Breast epithelium (tissue), 4 donors: ENCODE data around the gene ZNF248. TPM values are rescaled to one million over a fixed set of nuclear protein-coding genes. Genes with fewer than 3 reads are reported as not detected.

Source experiments
- DNase-seq, 2 donors: peaks; one replicate each; pipeline ENCODE4 v3.0.0-alpha.2; 2019; ENCODE audit warnings: low spot score in 2 of 2
- H3K27ac ChIP-seq, 2 donors: fragments of 200-600 bp; sonication (generic) in 1 of 2; one replicate each; pipeline ENCODE4 v1.5.1; 2016 to 2019; ENCODE audit warnings: mild to moderate bottlenecking in 1 of 2
- H3K27me3 ChIP-seq, 2 donors: fragments of 200-600 bp; sonication (generic) in 1 of 2; one replicate each; pipeline versions ENCODE4 v1.5.1 to v1.6.0; 2017 to 2019; ENCODE audit warnings: control low read depth in 1 of 2, mild to moderate bottlenecking in 1 of 2
- H3K36me3 ChIP-seq: fragments of 200-600 bp; one replicate; pipeline ENCODE4 v1.5.1; 2019
- H3K4me1 ChIP-seq, 2 donors: fragments of 200-600 bp; sonication (generic); one replicate each; pipeline ENCODE4 v1.5.1; 2016 to 2019; ENCODE audit warnings: control low read depth in 1 of 2
- H3K4me3 ChIP-seq, 3 donors: fragments of 200-600 bp; sonication (generic); 1 replicate in 2 of 3; 2 replicates in 1 of 3; pipeline ENCODE4 v1.5.1; 2016 to 2019; ENCODE audit warnings: mild to moderate bottlenecking in 3 of 3, moderate library complexity in 2 of 3
- H3K9me3 ChIP-seq, 2 donors: fragments of 200-600 bp; sonication (generic) in 1 of 2; one replicate each; pipeline ENCODE4 v1.5.1; 2016 to 2019; ENCODE audit warnings: control low read depth in 1 of 2
- POLR2A ChIP-seq: fragments of 450-650 bp; IDR thresholded peaks from one replicate; pipeline ENCODE4 v1.6.1; 2016; ENCODE audit warnings: antibody characterized with exemption, mild to moderate bottlenecking, moderate library complexity
- POLR2AphosphoS5 ChIP-seq, 3 donors: sonication (generic); formaldehyde crosslinking; IDR thresholded peaks; one replicate each; pipeline ENCODE4 v1.6.1; 2017; ENCODE audit warnings: antibody characterized with exemption in 3 of 3
- intact Hi-C: fragments of 100-400 bp; cut with DNase I; formaldehyde crosslinking; loops from one replicate; pipeline ENCODE4 v1.15.1; 2023; ENCODE audit warnings: low total_unique reads
- total RNA-seq, 3 donors: library from RNA; depleted of rRNA; stranded (reverse); fragments of >200 nt; gene quantifications; one replicate each; pipeline ENCODE4 v1.1.0, GENCODE V29; 2016
- TF ChIP-seq, protein P1 (sequence below), 3 donors: fragments of 450-650 bp; IDR thresholded peaks; one replicate each; pipeline ENCODE4 v1.5.1; 2016 to 2017; ENCODE audit warnings: antibody characterized with exemption in 3 of 3, mild to moderate bottlenecking in 3 of 3, moderate library complexity in 3 of 3

The ZNF248 gene
- total RNA-seq, 3 donors from 2014 or later = 11.0 to 29.6 (median 19.7) TPM

- no peaks in the 10 kb centered on the region for H3K36me3 ChIP-seq
- no peaks in the 10 kb centered on the region for H3K27me3 ChIP-seq
- no peak overlapping the region for H3K27ac ChIP-seq
- no peak overlapping the region for H3K4me3 ChIP-seq
- TF ChIP-seq, protein P1, sequence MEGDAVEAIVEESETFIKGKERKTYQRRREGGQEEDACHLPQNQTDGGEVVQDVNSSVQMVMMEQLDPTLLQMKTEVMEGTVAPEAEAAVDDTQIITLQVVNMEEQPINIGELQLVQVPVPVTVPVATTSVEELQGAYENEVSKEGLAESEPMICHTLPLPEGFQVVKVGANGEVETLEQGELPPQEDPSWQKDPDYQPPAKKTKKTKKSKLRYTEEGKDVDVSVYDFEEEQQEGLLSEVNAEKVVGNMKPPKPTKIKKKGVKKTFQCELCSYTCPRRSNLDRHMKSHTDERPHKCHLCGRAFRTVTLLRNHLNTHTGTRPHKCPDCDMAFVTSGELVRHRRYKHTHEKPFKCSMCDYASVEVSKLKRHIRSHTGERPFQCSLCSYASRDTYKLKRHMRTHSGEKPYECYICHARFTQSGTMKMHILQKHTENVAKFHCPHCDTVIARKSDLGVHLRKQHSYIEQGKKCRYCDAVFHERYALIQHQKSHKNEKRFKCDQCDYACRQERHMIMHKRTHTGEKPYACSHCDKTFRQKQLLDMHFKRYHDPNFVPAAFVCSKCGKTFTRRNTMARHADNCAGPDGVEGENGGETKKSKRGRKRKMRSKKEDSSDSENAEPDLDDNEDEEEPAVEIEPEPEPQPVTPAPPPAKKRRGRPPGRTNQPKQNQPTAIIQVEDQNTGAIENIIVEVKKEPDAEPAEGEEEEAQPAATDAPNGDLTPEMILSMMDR (IDR thresholded peaks at IDR 0.05) = no peak
- TF ChIP-seq POLR2AphosphoS5 (IDR thresholded peaks at IDR 0.05) (no peak), POLR2A (no peak)
- H3K9me3 ChIP-seq = peaks cover 37 to 38% of the 10 kb centered on the region in 2 donors
- DNase-seq = no peak
- intact Hi-C loops = no loop called here
- no peaks in the 10 kb centered on the region for H3K4me1 ChIP-seq
Observed at GRCh38 chr10:37784678-37785077, 72.7 kb downstream of the ZNF248 start.

DNA sequence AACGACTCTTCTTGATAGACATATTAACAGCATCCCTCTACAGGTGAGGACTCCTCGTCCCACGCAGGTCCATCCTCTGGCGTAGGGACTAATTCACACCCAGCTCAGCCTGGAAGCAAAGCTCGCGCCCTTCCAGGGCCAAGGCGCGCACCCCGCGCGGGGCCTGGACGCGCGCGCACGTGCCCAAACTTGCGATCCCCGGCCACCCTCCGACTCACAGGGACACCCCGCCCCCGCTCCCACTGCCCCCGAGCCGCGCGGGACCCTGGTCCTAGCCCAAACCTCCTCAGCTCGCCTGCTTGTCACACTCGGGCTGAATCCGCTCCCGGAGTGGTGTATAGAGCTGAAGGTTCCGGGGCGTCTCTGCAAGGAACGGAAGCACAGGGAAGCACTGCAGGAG is 76.9 kb downstream of the ZNF248 start:
- H3K9me3 ChIP-seq = peaks cover 20 to 37% of the 10 kb centered on the region in 2 donors
- DNase-seq = no peak
- no peak overlapping the region for H3K4me3 ChIP-seq
- H3K4me1 ChIP-seq = no peaks in the 10 kb centered on the region
- H3K27ac ChIP-seq = no peak overlapping the region
- TF ChIP-seq, protein P1 (IDR thresholded peaks at IDR 0.05) = no peak
- TF ChIP-seq POLR2AphosphoS5 (IDR thresholded peaks at IDR 0.05) (no peak), POLR2A (no peak)
- intact Hi-C loops = no loop called here
- H3K36me3 ChIP-seq = no peaks in the 10 kb centered on the region
- no peaks in the 10 kb centered on the region for H3K27me3 ChIP-seq

DNA sequence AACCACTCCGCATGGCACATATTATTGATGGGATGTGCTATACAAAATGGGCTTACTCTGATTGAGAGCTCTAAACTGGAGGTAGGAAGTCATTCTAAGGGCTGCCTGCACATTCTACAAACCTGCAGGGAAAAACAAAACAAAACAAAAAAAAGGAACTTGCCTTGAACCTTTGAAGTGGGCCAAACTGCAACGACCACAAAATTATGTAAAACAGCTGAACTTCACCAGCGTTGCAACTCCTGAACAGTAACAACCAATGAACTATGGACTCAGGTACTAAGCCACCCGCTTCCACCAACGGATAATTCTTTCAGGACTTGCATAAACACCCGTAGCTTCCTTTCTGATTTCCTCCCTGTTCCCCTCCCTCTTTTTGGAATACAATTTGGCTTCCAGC is 80.4 kb downstream of the ZNF248 start:
- Histone ChIP-seq H3K36me3 (no peaks in the 10 kb centered on the region), H3K27me3 (no peaks in the 10 kb centered on the region), H3K27ac (no peak overlapping the region), H3K4me3 (no peak overlapping the region), H3K9me3 (peaks cover 18 to 20% of the 10 kb centered on the region in 2 donors), H3K4me1 (no peaks in the 10 kb centered on the region)
- DNase-seq = no peak
- intact Hi-C loops = no loop called here
- no peak for TF ChIP-seq POLR2A
- TF ChIP-seq, protein P1 (IDR thresholded peaks at IDR 0.05) = no peak
- TF ChIP-seq POLR2AphosphoS5 (IDR thresholded peaks at IDR 0.05) = no peak

DNA sequence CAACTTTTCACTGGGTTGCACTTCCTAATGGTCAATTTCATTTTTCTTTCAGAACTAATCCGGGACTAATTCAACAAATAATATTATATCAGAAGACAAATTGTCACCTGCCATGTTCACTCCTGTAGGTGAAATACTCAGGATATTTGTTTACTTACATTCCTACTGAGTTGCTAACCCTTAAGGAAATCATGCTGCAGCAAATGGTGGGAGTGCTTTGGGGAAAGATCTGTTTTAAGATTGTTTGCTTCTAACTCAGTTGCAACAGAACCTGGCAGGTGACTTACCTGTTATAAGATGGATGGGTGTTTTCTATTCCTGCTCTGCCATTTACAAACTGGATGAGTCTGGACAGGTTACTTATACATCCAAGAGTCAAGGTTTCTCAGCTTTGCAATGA is 81.8 kb downstream of the ZNF248 start:
- TF ChIP-seq POLR2AphosphoS5 (IDR thresholded peaks at IDR 0.05) = no peak
- TF ChIP-seq, protein P1 (IDR thresholded peaks at IDR 0.05) = no peak
- no peak for TF ChIP-seq POLR2A
- intact Hi-C loops = no loop called here

DNA sequence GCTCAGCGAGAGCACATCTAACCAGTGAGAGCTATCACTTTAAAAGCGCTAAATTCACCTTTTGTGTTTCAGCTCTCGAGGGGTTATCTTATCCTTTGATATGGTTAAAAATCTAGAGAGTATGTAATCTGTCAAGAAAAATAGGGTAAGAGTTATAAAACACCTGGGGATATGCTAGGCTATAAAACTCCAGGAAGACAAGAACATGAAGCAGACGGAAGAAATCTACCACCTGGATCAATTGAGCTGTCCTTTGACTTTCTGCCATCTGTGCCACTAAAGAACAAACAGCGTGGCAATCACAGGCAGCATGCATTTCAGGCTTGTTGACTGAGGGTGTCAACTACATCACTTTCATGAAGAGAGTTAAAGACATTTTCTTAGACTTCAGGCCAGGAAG is 83.1 kb downstream of the ZNF248 start:
- Histone ChIP-seq H3K9me3 (peaks cover under 1 to 5% of the 10 kb centered on the region in 2 donors), H3K27me3 (no peaks in the 10 kb centered on the region), H3K27ac (no peak overlapping the region), H3K4me1 (no peaks in the 10 kb centered on the region), H3K36me3 (no peaks in the 10 kb centered on the region), H3K4me3 (no peak overlapping the region)
- no peak for DNase-seq
- TF ChIP-seq POLR2AphosphoS5 (IDR thresholded peaks at IDR 0.05) (no peak), POLR2A (no peak)
- TF ChIP-seq, protein P1 (IDR thresholded peaks at IDR 0.05) = no peak
- intact Hi-C loops = no loop called here

More for the DNA sequence above, 81.8 kb downstream of the ZNF248 start:
- no peak for DNase-seq
- no peaks in the 10 kb centered on the region for H3K4me1 ChIP-seq
- no peak overlapping the region for H3K27ac ChIP-seq
- H3K4me3 ChIP-seq = no peak overlapping the region
- H3K9me3 ChIP-seq = peaks cover 7 to 10% of the 10 kb centered on the region in 2 donors
- H3K36me3 ChIP-seq = no peaks in the 10 kb centered on the region
- H3K27me3 ChIP-seq = no peaks in the 10 kb centered on the region
